Tibial artery (tissue), 4 donors: ENCODE results near the gene TTLL9.
"Not testable (repeated sequence)": the region's sequence is repeated elsewhere in the genome, so short reads cannot be mapped to it uniquely, and the experiment has no call there.

Experiments used
- DNase-seq, 2 donors: peaks; one replicate each; pipeline ENCODE4 v3.0.0-alpha.2; 2019
- H3K27ac ChIP-seq, 2 donors: fragments of 200-600 bp; sonication (generic) in 1 of 2; 1 replicate in 1 of 2; 2 replicates in 1 of 2; pipeline ENCODE4 v1.5.1; 2018 to 2019; ENCODE audit warnings: mild to moderate bottlenecking in 1 of 2
- H3K27me3 ChIP-seq, 2 donors: fragments of 200-600 bp; sonication (generic) in 1 of 2; one replicate each; pipeline versions ENCODE4 v1.5.1 to v1.6.0; 2016 to 2019
- H3K36me3 ChIP-seq, 3 donors: fragments of 200-600 bp; sonication (generic) in 2 of 3; one replicate each; pipeline ENCODE4 v1.5.1; 2016 to 2019; ENCODE audit warnings: mild to moderate bottlenecking in 2 of 3
- H3K4me1 ChIP-seq, 4 donors: fragments of 200-600 bp; sonication (generic) in 2 of 4; 1 replicate in 3 of 4; 2 replicates in 1 of 4; pipeline ENCODE4 v1.5.1; 2016 to 2019
- H3K4me3 ChIP-seq, 2 donors: fragments of 200-600 bp; sonication (generic) in 1 of 2; 1 replicate in 1 of 2; 2 replicates in 1 of 2; pipeline ENCODE4 v1.5.1; 2018 to 2019; ENCODE audit warnings: mild to moderate bottlenecking in 2 of 2
- H3K9me3 ChIP-seq, 3 donors: fragments of 200-600 bp; sonication (generic) in 1 of 3; one replicate each; pipeline ENCODE4 v1.5.1; 2016 to 2019
- CTCF ChIP-seq, 2 experiments: fragments of 200-600 bp in 1 of 2; fragments of 450-650 bp in 1 of 2; IDR thresholded peaks; one replicate each; pipeline ENCODE4 v1.5.1; 2017 to 2019; ENCODE audit warnings: antibody characterized with exemption in 2 of 2, mild to moderate bottlenecking in 1 of 2, moderate library complexity in 1 of 2
- intact Hi-C: fragments of 100-400 bp; cut with DNase I; formaldehyde crosslinking; loops from one replicate; pipeline ENCODE4 v1.15.0; 2023; ENCODE audit warnings: low total_unique reads

Gene TTLL9

GRCh38 chr20:31920275-31920855 is 49.9 kb downstream of the TTLL9 start:
- no peaks in the 10 kb centered on the region for H3K4me1 ChIP-seq
- H3K9me3 ChIP-seq: no peaks in the 10 kb centered on the region
- intact Hi-C loops: no loop called here
- no peak for DNase-seq
- H3K27ac ChIP-seq: no peak overlapping the region
- H3K4me3 ChIP-seq: no peak overlapping the region
- peaks cover 0 to 32% of the 10 kb centered on the region in 2 donors for H3K27me3 ChIP-seq
- H3K36me3 ChIP-seq: no peaks in the 10 kb centered on the region
- no peak for TF ChIP-seq CTCF (IDR thresholded peaks at IDR 0.05)

- H3K27me3 ChIP-seq: peaks cover 0 to 40% of the 10 kb centered on the region in 2 donors
- H3K9me3 ChIP-seq, intact Hi-C loops, H3K36me3 ChIP-seq, H3K27ac ChIP-seq, DNase-seq, H3K4me3 ChIP-seq, H3K4me1 ChIP-seq: not testable (repeated sequence)
These were observed 51.0 kb downstream of the TTLL9 start for GRCh38 chr20:31921480-31921879.

GRCh38 chr20:31922181-31922580 is 51.7 kb downstream of the TTLL9 start:
- no peak overlapping the region for H3K27ac ChIP-seq
- no peaks in the 10 kb centered on the region for H3K9me3 ChIP-seq
- peak in 1 of 2 donors; percentile 5 for DNase-seq
- peaks cover 0 to 40% of the 10 kb centered on the region in 2 donors for H3K27me3 ChIP-seq
- intact Hi-C loops: no loop called here
- no peaks in the 10 kb centered on the region for H3K36me3 ChIP-seq
- H3K4me3 ChIP-seq: no peak overlapping the region
- no peak for TF ChIP-seq CTCF (IDR thresholded peaks at IDR 0.05)
- no peaks in the 10 kb centered on the region for H3K4me1 ChIP-seq

- Histone ChIP-seq H3K27ac (no peak overlapping the region), H3K4me3 (no peak overlapping the region), H3K4me1 (no peaks in the 10 kb centered on the region), H3K36me3 (no peaks in the 10 kb centered on the region), H3K27me3 (peaks cover 0 to 40% of the 10 kb centered on the region in 2 donors), H3K9me3 (no peaks in the 10 kb centered on the region)
- TF ChIP-seq CTCF (IDR thresholded peaks at IDR 0.05): no peak
- DNase-seq: no peak
- intact Hi-C loops: no loop called here
These were observed 52.2 kb downstream of the TTLL9 start for GRCh38 chr20:31922588-31922987.

- TF ChIP-seq CTCF (IDR thresholded peaks at IDR 0.05): no peak
- Histone ChIP-seq H3K27ac (no peak overlapping the region), H3K4me1 (no peaks in the 10 kb centered on the region), H3K9me3 (no peaks in the 10 kb centered on the region), H3K4me3 (no peak overlapping the region), H3K36me3 (no peaks in the 10 kb centered on the region), H3K27me3 (peaks cover 0 to 40% of the 10 kb centered on the region in 2 donors)
- intact Hi-C loops: no loop called here
- DNase-seq: peak in 1 of 2 donors; percentile 55
These were observed 53.2 kb downstream of the TTLL9 start for GRCh38 chr20:31923388-31924331.

GRCh38 chr20:31924561-31924960 is 54.1 kb downstream of the TTLL9 start:
- intact Hi-C loops: no loop called here
- H3K36me3 ChIP-seq: no peaks in the 10 kb centered on the region
- H3K4me1 ChIP-seq: no peaks in the 10 kb centered on the region
- H3K27me3 ChIP-seq: peaks cover 0 to 39% of the 10 kb centered on the region in 2 donors
- no peak for DNase-seq
- H3K9me3 ChIP-seq: no peaks in the 10 kb centered on the region
- no peak overlapping the region for H3K4me3 ChIP-seq
- no peak overlapping the region for H3K27ac ChIP-seq
- no peak for TF ChIP-seq CTCF (IDR thresholded peaks at IDR 0.05)
